ENCODE data around the gene GLRX5.

- TF ChIP-seq CTCF (IDR thresholded peaks at IDR 0.05) (no peak), POLR2AphosphoS5 (IDR thresholded peaks at IDR 0.05) (peak in 1 of 3 donors; percentile 19), POLR2A (IDR thresholded peaks at IDR 0.05) (no peak)
These were observed 27.7 kb upstream of the GLRX5 start for GRCh38 chr14:95507174-95507573.
